Gastrocnemius medialis (tissue), 4 donors: Measurements from ENCODE around the gene PHLDA2. TPM values are rescaled to one million over a fixed set of nuclear protein-coding genes. Genes with fewer than 3 reads are reported as not detected.

ENCODE experiments used
- ATAC-seq, 2 donors: fragments of 150-250 bp; one replicate each; pipeline ENCODE4 v1.9.1; 2016
- DNase-seq, 2 donors: peaks; one replicate each; pipeline ENCODE4 v3.0.0-alpha.2; 2019
- H3K27ac ChIP-seq, 4 donors: fragments of 200-600 bp; sonication (generic); 1 replicate in 1 of 4; 2 replicates in 3 of 4; pipeline ENCODE4 v1.5.1; 2016 to 2018; ENCODE audit warnings: mild to moderate bottlenecking in 2 of 4, moderate library complexity in 1 of 4
- H3K27me3 ChIP-seq, 3 donors: fragments of 200-600 bp; sonication (generic) in 2 of 3; 1 replicate in 1 of 3; 2 replicates in 2 of 3; pipeline versions ENCODE4 v1.5.1 to v1.6.0; 2016 to 2019; ENCODE audit warnings: mild to moderate bottlenecking in 1 of 3, moderate library complexity in 1 of 3
- H3K36me3 ChIP-seq, 2 donors: fragments of 200-600 bp; sonication (generic) in 1 of 2; one replicate each; pipeline ENCODE4 v1.5.1; 2017 to 2018
- H3K4me1 ChIP-seq, 2 donors: fragments of 200-600 bp; sonication (generic) in 1 of 2; one replicate each; pipeline ENCODE4 v1.5.1; 2016 to 2017; ENCODE audit warnings: mild to moderate bottlenecking in 2 of 2
- H3K4me3 ChIP-seq, 4 donors: fragments of 200-600 bp; sonication (generic) in 3 of 4; 1 replicate in 1 of 4; 2 replicates in 3 of 4; pipeline ENCODE4 v1.5.1; 2016 to 2019; ENCODE audit warnings: mild to moderate bottlenecking in 2 of 4
- H3K9me3 ChIP-seq, 3 donors: fragments of 200-600 bp; sonication (generic) in 2 of 3; 1 replicate in 1 of 3; 2 replicates in 2 of 3; pipeline ENCODE4 v1.5.1; 2016 to 2019
- POLR2A ChIP-seq, 2 donors: fragments of 450-650 bp; IDR thresholded peaks; one replicate each; pipeline ENCODE4 v1.6.1; 2017; ENCODE audit warnings: antibody characterized with exemption in 2 of 2, mild to moderate bottlenecking in 2 of 2, moderate library complexity in 2 of 2
- in situ Hi-C, 4 donors: fragments of 200-750 bp; cut with MboI; loops; one replicate each; pipeline versions ENCODE4 v1.15.0 to v1.8.0; 2017; ENCODE audit warnings: low sequenced_read_pairs in 4 of 4
- intact Hi-C: fragments of 100-400 bp; cut with DNase I; formaldehyde crosslinking; loops from one replicate; pipeline ENCODE4 v1.15.1; 2023; ENCODE audit warnings: low total_unique reads
- total RNA-seq, 4 donors: library from RNA; depleted of rRNA; stranded (reverse); fragments of >200 nt; gene quantifications; one replicate each; pipeline versions ENCODE4 v1.1.0 to v1.2.3, GENCODE V29; 2016
- TF ChIP-seq, protein P1 (sequence below), 5 experiments: fragments of 450-650 bp in 3 of 5; fragments of 200-600 bp in 2 of 5; sonication (generic) in 2 of 5; IDR thresholded peaks in 4 of 5; conservative IDR thresholded peaks in 1 of 5; 1 replicate in 4 of 5; 2 replicates in 1 of 5; pipeline ENCODE4 v1.5.1; 2016 to 2019; ENCODE audit warnings: antibody characterized with exemption in 5 of 5, mild to moderate bottlenecking in 3 of 5, moderate library complexity in 3 of 5

The PHLDA2 gene
- total RNA-seq, 4 donors from 2014 or later = 1.4 TPM; not detected in 3

DNA sequence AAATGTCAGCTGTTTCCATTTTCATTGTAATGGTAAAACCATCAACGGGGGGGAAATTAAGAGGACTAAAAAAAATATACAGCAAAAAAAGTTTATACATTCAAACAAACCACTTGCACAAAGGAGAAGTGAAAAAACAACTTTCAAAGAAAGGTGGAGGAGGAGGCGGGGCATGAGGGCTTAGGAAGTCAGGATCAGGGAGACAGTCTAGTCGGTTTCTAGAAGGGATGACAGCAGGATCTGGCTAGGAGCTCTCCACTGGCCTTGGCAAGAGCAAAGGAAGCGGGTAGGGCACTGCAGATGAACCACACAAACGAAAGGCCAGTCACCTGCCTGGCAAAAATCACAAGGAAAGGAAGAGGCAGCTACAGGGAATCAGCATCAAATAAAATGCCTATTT, 31.9 kb upstream of the PHLDA2 start:
- H3K4me1 ChIP-seq = no peaks in the 10 kb centered on the region
- intact Hi-C loops (no loop called here), in situ Hi-C loops (no loop called here)
- H3K4me3 ChIP-seq = no peak overlapping the region
- ATAC-seq (no peak), DNase-seq (no peak)
- no peaks in the 10 kb centered on the region for H3K9me3 ChIP-seq
- H3K27me3 ChIP-seq = no peaks in the 10 kb centered on the region
- no peak overlapping the region for H3K27ac ChIP-seq
- TF ChIP-seq, protein P1, sequence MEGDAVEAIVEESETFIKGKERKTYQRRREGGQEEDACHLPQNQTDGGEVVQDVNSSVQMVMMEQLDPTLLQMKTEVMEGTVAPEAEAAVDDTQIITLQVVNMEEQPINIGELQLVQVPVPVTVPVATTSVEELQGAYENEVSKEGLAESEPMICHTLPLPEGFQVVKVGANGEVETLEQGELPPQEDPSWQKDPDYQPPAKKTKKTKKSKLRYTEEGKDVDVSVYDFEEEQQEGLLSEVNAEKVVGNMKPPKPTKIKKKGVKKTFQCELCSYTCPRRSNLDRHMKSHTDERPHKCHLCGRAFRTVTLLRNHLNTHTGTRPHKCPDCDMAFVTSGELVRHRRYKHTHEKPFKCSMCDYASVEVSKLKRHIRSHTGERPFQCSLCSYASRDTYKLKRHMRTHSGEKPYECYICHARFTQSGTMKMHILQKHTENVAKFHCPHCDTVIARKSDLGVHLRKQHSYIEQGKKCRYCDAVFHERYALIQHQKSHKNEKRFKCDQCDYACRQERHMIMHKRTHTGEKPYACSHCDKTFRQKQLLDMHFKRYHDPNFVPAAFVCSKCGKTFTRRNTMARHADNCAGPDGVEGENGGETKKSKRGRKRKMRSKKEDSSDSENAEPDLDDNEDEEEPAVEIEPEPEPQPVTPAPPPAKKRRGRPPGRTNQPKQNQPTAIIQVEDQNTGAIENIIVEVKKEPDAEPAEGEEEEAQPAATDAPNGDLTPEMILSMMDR (IDR thresholded peaks at IDR 0.05 in 4 of 5, conservative IDR thresholded peaks at IDR 0.05 in 1 of 5) = no peak
- TF ChIP-seq POLR2A (IDR thresholded peaks at IDR 0.05) = no peak
- peaks cover 2 to 78% of the 10 kb centered on the region in 2 donors for H3K36me3 ChIP-seq

DNA sequence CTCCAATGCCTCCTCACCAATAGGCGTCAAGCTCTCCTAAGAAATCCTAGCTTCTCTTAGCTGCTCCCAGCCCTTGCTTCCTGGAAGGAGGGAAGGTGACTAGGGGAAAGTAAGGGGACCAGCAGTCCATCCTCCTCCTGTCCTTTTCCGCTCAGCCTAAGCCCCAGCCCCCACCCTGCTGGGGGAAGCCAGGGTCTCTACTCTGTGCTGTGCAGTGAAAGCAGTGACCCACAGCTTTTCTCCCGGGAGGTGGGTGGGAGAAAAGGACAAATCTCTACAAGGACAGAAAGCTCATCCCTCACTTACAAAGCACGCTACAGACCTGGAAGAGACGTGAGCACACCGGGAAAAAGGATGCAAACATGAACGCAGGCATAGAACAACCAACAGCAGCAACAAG, 30.9 kb upstream of the PHLDA2 start:
- in situ Hi-C loops = no loop called here
- H3K4me1 ChIP-seq = no peaks in the 10 kb centered on the region
- no peak overlapping the region for H3K27ac ChIP-seq
- no peaks in the 10 kb centered on the region for H3K27me3 ChIP-seq
- H3K36me3 ChIP-seq = peaks cover 2 to 78% of the 10 kb centered on the region in 2 donors
- intact Hi-C loops = no loop called here
- H3K9me3 ChIP-seq = no peaks in the 10 kb centered on the region
- no peak for TF ChIP-seq POLR2A (IDR thresholded peaks at IDR 0.05)
- TF ChIP-seq, protein P1 (IDR thresholded peaks at IDR 0.05 in 4 of 5, conservative IDR thresholded peaks at IDR 0.05 in 1 of 5) = no peak
- no peak overlapping the region for H3K4me3 ChIP-seq
- no peak for ATAC-seq
- DNase-seq = no peak

DNA sequence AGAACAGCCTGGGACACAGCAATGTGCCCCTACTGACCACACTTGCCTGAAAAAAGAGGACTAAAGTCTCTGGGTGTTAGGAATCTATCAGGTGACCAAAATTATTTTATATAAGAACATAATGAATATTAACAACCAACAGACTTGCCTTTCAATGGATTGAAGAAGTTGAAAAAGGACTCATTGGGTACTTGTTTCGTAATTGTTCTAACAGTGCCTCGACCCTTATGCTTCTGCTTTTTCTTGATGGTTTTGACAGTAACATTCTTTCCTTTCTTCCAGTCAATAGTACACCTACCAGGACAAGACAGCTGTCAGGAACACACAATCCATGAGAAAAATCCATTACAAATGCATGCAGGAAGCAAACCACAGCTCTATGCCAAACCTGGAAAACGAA, 29.0 kb upstream of the PHLDA2 start:
- H3K9me3 ChIP-seq = no peaks in the 10 kb centered on the region
- intact Hi-C loops = no loop called here
- DNase-seq (no peak), ATAC-seq (no peak)
- in situ Hi-C loops = no loop called here
- no peak overlapping the region for H3K27ac ChIP-seq
- no peaks in the 10 kb centered on the region for H3K27me3 ChIP-seq
- no peak for TF ChIP-seq POLR2A (IDR thresholded peaks at IDR 0.05)
- TF ChIP-seq, protein P1 (IDR thresholded peaks at IDR 0.05 in 4 of 5, conservative IDR thresholded peaks at IDR 0.05 in 1 of 5) = no peak
- no peaks in the 10 kb centered on the region for H3K4me1 ChIP-seq
- H3K36me3 ChIP-seq = peaks cover 2 to 79% of the 10 kb centered on the region in 2 donors
- no peak overlapping the region for H3K4me3 ChIP-seq

DNA sequence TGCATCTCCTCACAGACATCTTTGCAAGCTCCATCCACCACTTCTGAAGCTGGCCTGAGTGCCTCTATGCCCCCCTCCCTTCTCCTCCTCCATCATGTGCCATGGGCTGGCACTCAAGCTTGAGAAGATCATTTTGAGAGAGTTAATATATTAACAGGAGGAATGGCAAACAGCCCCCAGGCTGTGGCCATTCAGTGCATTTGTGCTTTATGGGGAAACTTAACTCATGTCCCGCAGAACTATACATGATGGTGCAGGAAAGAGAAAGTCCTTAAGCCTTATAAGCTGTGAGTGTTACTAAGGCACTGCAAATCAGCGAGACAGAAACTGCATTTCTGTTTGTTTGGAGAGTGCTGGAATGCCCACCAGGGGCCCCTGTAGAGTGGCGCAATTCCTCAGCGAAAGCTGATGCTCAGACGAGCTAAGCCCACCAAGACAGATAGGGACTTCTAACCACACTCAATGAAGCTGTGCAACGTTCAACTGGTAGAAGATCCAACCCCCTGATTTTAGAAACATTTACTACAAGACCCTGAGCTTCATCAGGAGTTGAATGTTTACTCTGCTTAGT, 26.8 kb upstream of the PHLDA2 start:
- Histone ChIP-seq H3K27me3 (no peaks in the 10 kb centered on the region), H3K27ac (no peak overlapping the region), H3K36me3 (peaks cover 7 to 100% of the 10 kb centered on the region in 2 donors), H3K4me3 (no peak overlapping the region), H3K4me1 (no peaks in the 10 kb centered on the region), H3K9me3 (no peaks in the 10 kb centered on the region)
- intact Hi-C loops (no loop called here), in situ Hi-C loops (no loop called here)
- DNase-seq (no peak), ATAC-seq (no peak)
- no peak for TF ChIP-seq POLR2A (IDR thresholded peaks at IDR 0.05)
- TF ChIP-seq, protein P1 (IDR thresholded peaks at IDR 0.05 in 4 of 5, conservative IDR thresholded peaks at IDR 0.05 in 1 of 5) = no peak

DNA sequence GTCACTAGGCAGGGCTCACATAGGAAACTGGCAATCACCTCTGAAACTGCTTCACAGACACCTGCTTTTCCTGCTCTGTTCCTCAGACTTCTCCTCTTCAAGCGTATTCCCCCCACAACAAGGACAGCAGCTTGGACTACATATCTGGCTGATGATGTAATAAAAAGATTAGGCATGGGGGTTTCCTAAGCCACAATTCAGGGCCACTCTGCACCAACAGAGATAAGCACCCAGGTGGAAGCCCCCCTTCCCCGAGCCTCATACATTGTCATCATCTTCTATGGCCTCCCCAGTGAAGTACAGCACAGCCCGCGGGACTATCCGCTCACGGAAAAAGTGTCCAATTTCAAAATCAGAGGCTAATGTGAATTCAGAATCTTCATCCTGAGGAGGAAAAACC, 25.0 kb upstream of the PHLDA2 start:
- H3K36me3 ChIP-seq = peaks cover 7 to 100% of the 10 kb centered on the region in 2 donors
- H3K4me1 ChIP-seq = no peaks in the 10 kb centered on the region
- no peak overlapping the region for H3K27ac ChIP-seq
- intact Hi-C loops (no loop called here), in situ Hi-C loops (no loop called here)
- DNase-seq = no peak
- H3K9me3 ChIP-seq = no peaks in the 10 kb centered on the region
- no peak for TF ChIP-seq POLR2A (IDR thresholded peaks at IDR 0.05)
- TF ChIP-seq, protein P1 (IDR thresholded peaks at IDR 0.05 in 4 of 5, conservative IDR thresholded peaks at IDR 0.05 in 1 of 5) = no peak
- no peaks in the 10 kb centered on the region for H3K27me3 ChIP-seq
- ATAC-seq = no peak
- H3K4me3 ChIP-seq = no peak overlapping the region
